Stimulated activated CD4-positive, alpha-beta T cell treated with anti-CD3 and anti-CD28 coated beads, TNF-alpha, amount 100 ng/mL, for 4 hours (primary cell): ENCODE measurements around the gene TAF3.
"Not testable (repeated sequence)": the region's sequence is repeated elsewhere in the genome, so short reads cannot be mapped to it uniquely, and the experiment has no call there.

Experiments used
- DNase-seq, 3 experiments: peaks; one replicate each; pipeline ENCODE4 v3.0.0-alpha.2; 2020; ENCODE audit warnings: low read depth in 3 of 3

TAF3 gene

DNA sequence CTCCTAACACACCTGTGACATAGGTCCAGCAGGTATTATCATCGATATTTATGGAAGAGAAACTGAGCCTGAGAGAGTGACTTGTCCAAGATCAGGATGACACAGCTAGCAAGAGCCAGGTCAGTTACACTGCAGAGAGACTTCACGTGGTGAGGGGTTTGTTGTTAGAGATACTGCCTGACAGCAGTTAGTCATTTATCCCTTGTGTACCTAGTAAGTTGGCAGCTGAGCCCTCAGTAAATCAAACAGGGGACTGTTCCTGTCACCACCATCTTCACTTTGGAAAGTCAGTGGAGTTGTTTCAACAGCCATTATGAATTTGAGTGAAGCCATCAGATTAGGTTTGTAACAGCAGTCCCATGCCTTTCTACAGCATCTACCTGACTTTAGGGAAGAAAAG, 148.7 kb downstream of the TAF3 start:
- no peak for DNase-seq

DNA sequence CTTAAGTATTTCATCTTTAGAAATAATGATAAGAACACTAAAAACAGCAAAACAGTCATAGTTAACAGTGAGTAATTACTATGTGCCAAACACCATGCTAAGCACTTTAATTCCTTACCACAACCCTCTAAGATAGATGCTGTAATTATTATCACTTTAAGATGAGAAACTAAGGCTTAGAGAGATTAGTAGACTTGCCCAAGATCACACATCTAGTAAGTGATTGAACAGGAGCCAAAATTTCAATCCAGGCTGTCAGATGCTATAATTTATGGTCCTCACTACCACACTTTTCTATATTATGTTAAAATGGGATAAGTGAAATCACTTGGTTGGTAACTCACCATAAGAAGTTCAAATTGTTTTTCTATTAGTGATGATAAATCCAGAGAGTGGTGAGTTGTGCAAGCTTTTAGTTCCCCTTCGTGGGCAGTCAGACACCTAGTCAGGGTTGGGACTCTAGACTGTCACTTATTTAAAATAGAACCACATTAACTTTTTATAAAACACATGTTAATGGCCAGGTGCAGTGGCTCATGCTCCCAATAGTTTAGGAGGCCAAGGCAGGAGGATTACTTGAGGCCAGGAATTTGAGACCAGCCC, 150.3 kb downstream of the TAF3 start:
- no peak for DNase-seq

DNA sequence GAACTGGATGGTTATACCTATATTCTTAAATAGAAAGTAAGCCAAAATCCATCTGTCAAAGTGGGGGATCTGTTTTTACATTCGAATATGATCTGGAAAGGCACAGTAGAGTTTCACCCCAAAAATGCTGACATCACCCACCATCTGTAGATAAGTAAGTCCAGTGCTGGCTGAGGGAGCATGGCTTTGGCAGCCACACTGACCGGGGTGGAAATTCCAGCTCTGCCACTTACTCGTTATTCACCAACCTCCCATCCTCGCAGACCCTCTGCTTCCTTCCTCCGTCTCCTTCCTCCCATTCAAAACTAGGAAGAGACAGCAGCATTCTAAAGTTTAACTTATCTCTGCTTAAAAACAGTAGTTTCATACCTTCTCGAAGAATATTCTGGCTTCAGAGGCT, 151.3 kb downstream of the TAF3 start:
- no peak for DNase-seq

DNA sequence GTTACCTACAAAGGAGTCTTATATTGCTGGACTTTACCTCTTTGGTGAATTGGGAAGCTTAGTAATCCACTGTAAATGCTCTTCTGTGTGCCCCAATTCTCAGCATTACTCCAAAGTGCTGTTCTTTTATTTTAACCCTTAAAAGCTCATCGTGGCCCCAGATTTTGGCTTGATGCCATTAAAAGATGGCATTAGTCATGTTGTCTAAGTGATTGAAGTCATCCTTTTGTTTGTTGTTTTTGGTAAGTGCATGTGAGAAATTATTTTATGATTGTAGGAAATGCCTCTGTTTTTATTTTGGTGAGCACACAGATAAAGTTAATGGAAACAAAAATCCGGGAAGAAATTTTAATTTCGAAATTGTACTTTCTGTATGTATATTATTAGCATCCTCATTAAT, 153.6 kb downstream of the TAF3 start:
- no peak for DNase-seq

GRCh38 chr10:7972367-7972766, 154.1 kb downstream of the TAF3 start:
- no peak for DNase-seq

GRCh38 chr10:7980196-7980595, 161.9 kb downstream of the TAF3 start:
- DNase-seq: no peak

DNA sequence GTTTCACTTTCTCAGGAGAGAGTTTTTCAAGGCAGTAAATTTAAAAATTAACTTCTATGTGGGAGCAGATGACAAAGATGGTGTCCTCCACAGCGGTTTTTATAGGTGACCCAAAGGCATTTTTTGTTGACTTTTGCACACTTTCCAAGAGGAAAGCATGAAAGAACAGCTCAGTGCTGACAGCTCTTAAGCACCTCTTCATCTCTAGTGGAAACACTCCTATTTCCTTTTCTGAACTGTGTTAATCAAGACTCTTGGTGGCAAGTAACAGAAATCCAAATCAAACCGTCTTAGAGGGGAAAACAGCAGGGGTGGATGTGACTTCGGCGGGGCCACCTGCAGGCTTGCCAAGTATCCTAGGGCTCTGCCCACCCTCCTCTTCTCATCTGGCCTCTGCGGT, 164.4 kb downstream of the TAF3 start:
- no peak for DNase-seq

GRCh38 chr10:7984325-7984724, 166.0 kb downstream of the TAF3 start:
- DNase-seq: no peak

DNA sequence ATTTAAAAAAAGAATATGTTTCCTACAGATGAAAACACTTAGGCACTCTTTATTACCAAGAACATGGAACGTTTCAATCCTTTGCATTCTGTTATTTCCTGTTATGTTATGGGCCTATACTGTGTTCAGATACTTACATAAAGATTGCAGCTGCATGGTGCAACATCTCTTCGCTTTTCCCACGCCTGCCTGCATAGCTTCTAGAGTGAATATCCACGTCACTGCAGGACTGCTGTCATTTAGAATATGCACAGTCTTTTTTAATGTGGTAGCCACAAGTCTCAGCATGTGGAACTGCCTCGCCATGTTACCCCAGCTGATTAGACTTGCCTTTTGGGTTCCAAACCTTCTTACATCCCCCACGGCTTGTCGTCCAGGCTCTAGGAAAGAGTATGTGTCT, 166.6 kb downstream of the TAF3 start:
- DNase-seq: no peak

- DNase-seq: no peak
Measured at GRCh38 chr10:7986851-7987250, 168.5 kb downstream of the TAF3 start.

GRCh38 chr10:7988989-7989388, 170.7 kb downstream of the TAF3 start:
- no peak for DNase-seq

DNA sequence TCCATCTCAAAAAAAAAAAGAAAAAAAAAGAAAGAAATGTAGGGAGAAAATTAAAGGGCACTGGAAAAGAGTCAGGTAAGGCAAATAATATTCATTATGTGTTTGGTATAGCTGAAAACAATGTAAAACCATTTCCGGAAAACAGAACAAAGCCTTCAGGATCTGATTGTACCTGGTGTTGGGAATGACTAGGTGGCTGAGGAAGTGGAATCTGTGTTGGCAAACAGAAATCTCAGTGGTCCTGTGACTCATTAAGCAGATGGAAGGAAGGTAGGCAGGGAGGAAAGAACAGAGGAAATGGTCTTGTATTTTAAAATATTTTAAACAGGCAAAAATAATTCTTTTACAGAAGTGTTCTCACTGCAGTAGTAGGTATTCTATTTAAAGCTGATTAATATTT, 180.5 kb downstream of the TAF3 start:
- no peak for DNase-seq

- no peak for DNase-seq
Measured at GRCh38 chr10:8004469-8005000, 186.2 kb downstream of the TAF3 start.

DNA sequence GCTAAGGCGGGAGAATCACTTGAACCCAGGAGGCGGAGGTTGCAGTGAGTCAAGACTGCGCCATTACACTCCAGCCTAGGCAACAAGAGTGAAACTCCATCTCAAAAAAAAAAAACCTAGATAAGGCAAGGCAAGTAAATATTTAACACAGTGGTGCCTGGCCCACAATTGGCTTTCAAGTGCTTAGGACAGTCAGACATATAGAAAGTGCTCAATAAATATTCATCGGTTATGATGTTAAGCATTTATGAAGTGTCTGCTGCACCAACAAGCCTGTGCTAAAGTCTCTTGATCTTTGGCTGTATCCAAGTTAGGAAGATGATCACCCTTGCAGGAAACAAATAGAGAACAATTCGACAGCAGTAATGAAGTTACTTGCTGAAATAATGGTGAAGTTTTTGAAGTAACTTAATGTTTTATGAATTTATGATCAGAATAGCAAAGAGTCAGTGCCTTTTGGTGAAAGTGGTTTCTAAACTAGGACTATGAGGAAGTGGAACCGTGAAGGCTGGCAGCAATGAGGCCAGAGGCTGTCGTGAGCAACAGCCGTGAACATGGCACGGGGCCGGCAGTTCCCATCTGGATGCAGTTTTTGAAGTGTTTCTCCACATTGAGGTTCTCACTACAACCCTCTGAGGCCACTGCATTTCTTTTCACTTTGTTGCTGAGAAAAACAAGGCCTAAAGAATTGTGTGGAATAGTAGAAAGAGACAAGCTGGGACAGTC, 188.1 kb downstream of the TAF3 start:
- no peak for DNase-seq

- DNase-seq: no peak
Measured at GRCh38 chr10:8009031-8009430, 190.7 kb downstream of the TAF3 start.

GRCh38 chr10:8013006-8013405, 194.7 kb downstream of the TAF3 start:
- no peak for DNase-seq

DNA sequence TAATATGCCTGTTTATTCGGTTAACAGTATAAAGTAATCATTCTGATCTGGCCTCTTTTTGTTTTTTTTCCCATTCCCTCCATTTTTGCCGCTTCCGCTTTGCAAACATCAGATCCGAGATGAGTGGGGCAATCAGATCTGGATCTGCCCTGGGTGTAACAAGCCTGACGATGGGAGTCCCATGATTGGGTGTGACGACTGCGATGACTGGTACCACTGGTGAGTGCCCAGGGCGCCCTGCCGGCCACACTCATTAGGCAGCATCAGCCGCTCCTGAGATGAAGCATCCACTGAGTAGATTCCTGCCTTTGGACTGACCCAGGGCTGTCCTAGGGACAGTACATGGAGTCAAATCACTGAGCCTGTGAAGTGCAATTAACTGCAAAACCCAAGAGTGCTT, 195.3 kb downstream of the TAF3 start:
- no peak for DNase-seq

- DNase-seq: no peak
Measured at GRCh38 chr10:8014649-8015048, 196.3 kb downstream of the TAF3 start.

- no peak for DNase-seq
Measured at GRCh38 chr10:8017277-8017676, 199.0 kb downstream of the TAF3 start.

DNA sequence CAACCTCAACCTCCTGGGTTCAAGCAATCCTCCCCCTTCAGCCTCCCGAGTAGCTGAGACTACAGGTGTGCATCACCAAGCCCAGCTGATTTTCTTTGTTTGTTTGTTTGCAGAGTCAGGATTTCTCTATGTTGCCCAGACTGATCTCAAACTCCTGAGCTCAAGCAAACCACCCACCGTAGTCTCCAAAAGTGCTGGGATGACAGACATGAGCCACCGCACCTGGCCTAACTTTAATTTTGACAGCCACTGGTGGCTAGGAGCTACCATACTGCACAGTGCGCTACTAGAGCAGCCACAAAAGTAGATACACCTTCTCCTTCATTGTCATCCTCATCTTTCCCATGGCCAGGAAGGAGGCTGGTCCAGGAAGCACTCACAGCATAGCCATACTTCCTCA, 205.0 kb downstream of the TAF3 start:
- no peak for DNase-seq

GRCh38 chr10:8023851-8024250, 205.5 kb downstream of the TAF3 start:
- DNase-seq: no peak

DNA sequence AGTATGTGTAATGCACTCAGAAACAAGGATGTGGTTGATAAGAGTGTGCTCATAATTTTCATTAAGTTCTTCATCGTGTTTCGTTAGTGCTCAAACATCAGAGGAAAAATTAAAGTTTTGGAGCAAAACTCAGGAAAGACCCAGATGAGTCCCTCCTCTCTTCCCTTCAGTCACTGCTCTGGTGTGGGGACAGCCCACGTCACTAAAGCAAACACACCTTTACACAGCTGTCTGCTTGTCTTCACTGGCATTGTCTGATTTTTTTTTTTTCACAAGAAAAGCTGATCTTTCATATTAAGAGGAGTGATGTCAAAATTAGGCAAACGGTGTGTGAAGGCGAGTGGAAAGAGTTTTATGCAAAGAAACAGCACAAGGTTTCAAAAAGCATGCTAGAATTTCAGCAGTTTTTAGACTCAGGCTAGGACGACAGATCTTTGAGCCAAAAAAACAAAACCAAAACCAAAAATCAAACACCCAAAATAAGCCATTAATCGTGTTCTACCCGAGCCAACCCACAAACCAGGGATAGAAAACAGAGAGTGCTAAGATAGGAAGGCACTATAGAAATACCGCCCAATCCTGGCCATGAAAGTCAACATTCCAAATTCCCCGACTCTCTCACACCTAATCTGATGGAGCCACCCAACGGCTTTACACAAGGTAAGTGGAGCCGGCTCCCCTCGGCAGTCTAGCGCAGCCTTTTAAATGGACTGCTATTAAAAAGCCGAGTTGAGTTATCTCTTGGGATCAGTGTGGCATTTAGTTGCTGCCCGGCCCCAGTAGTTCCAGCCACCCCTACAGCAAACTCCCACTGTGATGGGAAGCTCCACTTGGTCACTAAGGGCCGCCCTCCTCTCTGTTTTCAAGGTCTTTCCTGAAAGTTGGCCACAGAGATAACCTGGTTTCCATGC, 208.3 kb downstream of the TAF3 start:
- DNase-seq: no peak

GRCh38 chr10:8031211-8031610, 212.9 kb downstream of the TAF3 start:
- DNase-seq: not testable (repeated sequence)
